ENCODE measurements around the gene TEX51. TPM values are rescaled to one million over a fixed set of nuclear protein-coding genes. Genes with fewer than 3 reads are reported as not detected.

The TEX51 gene
- total RNA-seq, 1 donor from 2014 or later: not detected

GRCh38 chr2:126895336-126895735, 3.4 kb upstream of the TEX51 start:
- TF ChIP-seq, protein P1, sequence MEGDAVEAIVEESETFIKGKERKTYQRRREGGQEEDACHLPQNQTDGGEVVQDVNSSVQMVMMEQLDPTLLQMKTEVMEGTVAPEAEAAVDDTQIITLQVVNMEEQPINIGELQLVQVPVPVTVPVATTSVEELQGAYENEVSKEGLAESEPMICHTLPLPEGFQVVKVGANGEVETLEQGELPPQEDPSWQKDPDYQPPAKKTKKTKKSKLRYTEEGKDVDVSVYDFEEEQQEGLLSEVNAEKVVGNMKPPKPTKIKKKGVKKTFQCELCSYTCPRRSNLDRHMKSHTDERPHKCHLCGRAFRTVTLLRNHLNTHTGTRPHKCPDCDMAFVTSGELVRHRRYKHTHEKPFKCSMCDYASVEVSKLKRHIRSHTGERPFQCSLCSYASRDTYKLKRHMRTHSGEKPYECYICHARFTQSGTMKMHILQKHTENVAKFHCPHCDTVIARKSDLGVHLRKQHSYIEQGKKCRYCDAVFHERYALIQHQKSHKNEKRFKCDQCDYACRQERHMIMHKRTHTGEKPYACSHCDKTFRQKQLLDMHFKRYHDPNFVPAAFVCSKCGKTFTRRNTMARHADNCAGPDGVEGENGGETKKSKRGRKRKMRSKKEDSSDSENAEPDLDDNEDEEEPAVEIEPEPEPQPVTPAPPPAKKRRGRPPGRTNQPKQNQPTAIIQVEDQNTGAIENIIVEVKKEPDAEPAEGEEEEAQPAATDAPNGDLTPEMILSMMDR (conservative IDR thresholded peaks at IDR 0.05; ENCODE audit: low read depth, low read length): no peak
- DNase-seq (ENCODE audit: low read depth): no peak
- H3K4me3 ChIP-seq (ENCODE audit: low read depth, low read length): no peak overlapping the region

GRCh38 chr2:126896471-126896870, 2.2 kb upstream of the TEX51 start:
- H3K4me3 ChIP-seq (ENCODE audit: low read depth, low read length): no peak overlapping the region
- TF ChIP-seq, protein P1 (conservative IDR thresholded peaks at IDR 0.05; ENCODE audit: low read depth, low read length): no peak
- no peak for DNase-seq (ENCODE audit: low read depth)

DNA sequence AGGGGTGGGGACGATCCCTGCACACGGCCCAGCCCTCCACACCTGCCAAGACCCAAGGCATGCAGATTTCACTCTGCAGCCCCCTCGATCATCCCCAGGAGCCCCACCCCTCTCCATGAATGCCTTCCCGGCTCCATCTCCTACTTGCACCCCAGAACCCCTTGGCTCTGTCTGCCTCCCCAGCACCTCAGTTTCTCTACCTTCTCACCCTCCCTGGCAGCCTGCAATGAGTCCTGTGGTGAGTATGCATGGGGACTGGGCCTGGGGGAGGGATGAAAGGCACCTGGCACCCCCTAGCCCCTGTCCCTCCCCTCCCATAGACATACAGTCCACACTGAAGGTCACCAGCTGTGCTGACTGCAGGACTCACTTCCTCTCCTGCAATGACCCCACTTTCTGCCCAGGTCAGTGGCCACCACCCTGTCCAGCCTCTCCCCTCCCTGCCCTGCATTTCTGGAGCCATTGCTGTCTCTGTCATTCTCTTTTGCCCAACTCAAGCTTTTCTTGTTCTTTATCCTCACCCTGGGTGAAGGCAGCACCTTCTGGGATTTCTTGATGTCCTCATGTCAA, 1.0 kb downstream of the TEX51 start:
- H3K4me3 ChIP-seq (ENCODE audit: low read depth, low read length): no peak overlapping the region
- no peak for DNase-seq (ENCODE audit: low read depth)
- TF ChIP-seq, protein P1 (conservative IDR thresholded peaks at IDR 0.05; ENCODE audit: low read depth, low read length): no peak

DNA sequence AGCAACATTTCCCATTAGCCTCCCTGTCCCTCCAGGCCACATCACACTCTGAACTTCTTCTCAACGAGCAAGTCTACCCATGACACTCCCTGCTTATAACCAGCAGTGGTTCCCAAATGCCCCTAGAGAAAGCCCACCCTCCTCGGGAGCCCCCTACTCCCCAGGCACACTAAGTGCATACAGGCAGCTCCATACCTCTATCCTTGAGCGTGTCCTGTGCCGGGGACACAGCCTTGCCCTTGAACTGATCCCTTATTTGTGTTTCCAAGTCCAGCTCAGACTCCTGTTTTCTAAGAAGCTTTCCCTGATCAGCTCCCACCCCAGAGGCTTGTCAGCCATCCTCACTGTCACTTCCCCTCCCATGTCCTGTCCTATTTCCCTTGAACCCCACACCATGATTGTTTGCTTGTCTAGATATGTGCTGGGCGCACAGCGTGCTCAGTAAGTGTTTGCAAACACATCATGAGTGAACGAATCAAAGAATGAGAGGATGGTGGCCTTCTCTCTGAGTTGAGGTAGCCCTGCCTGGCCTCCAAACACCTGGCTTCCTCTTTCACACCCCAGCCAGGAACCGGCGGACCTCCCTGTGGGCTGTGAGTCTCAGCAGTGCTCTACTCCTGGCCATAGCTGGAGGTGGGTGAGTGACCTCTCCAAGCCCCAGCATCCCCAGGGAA, 2.1 kb downstream of the TEX51 start:
- H3K4me3 ChIP-seq (ENCODE audit: low read depth, low read length): no peak overlapping the region
- TF ChIP-seq, protein P1 (conservative IDR thresholded peaks at IDR 0.05; ENCODE audit: low read depth, low read length): no peak
- no peak for DNase-seq (ENCODE audit: low read depth)

DNA sequence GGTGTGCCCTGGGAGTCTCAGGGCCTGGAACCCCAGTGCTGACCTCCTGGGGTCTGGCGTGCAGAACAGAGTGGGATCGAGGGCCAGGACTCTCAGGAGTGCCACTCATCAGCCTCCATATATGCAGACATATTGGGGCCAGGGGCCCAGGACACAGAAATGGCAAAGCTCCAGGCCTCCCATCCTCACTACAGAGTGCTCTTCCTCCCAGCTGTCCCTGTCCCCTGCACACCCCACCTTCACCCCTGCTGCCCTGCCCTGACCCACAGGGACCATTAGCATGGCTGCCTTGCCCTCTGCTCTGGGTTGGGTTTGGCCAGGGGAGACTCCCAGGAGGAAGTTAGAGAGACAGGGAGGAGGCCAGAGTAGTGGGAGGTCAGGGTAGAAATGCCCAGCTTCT, 2.8 kb downstream of the TEX51 start:
- H3K4me3 ChIP-seq (ENCODE audit: low read depth, low read length): no peak overlapping the region
- no peak for DNase-seq (ENCODE audit: low read depth)
- TF ChIP-seq, protein P1 (conservative IDR thresholded peaks at IDR 0.05; ENCODE audit: low read depth, low read length): no peak

GRCh38 chr2:126902152-126902835, 3.6 kb downstream of the TEX51 start:
- no peak overlapping the region for H3K4me3 ChIP-seq (ENCODE audit: low read depth, low read length)
- DNase-seq (ENCODE audit: low read depth): no peak
- TF ChIP-seq, protein P1 (conservative IDR thresholded peaks at IDR 0.05; ENCODE audit: low read depth, low read length): no peak
